Measurements from ENCODE around the gene UNK. TPM values are rescaled to one million over a fixed set of nuclear protein-coding genes. Genes with fewer than 3 reads are reported as not detected.
A peak's percentile ranks its signal among the peaks of the same experiment; 100 is the strongest.

UNK gene
- total and polyA plus RNA-seq, 9 of the 15 experiments (the other 6 are each of a cell fraction or from before 2014, with no cell fraction given), result 12.8 to 38.6 (median 24.8) TPM

DNA sequence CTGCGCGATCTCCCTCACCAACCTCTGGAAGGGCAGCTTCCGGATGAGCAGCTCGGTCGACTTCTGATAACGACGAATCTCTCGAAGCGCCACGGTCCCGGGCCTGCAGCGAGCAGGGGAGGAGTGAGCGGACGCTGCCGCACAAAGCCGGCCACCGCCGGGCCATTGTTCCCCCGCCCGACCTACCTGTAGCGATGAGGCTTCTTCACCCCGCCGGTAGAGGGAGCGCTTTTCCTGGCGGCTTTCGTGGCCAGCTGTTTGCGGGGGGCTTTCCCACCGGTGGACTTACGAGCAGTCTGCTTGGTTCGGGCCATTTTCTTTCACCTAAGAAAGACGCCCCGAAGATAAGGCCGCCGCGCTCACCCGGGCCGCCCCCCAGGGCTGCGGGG, 5.8 kb upstream of the UNK start (continued):
- TF ChIP-seq, protein P1, sequence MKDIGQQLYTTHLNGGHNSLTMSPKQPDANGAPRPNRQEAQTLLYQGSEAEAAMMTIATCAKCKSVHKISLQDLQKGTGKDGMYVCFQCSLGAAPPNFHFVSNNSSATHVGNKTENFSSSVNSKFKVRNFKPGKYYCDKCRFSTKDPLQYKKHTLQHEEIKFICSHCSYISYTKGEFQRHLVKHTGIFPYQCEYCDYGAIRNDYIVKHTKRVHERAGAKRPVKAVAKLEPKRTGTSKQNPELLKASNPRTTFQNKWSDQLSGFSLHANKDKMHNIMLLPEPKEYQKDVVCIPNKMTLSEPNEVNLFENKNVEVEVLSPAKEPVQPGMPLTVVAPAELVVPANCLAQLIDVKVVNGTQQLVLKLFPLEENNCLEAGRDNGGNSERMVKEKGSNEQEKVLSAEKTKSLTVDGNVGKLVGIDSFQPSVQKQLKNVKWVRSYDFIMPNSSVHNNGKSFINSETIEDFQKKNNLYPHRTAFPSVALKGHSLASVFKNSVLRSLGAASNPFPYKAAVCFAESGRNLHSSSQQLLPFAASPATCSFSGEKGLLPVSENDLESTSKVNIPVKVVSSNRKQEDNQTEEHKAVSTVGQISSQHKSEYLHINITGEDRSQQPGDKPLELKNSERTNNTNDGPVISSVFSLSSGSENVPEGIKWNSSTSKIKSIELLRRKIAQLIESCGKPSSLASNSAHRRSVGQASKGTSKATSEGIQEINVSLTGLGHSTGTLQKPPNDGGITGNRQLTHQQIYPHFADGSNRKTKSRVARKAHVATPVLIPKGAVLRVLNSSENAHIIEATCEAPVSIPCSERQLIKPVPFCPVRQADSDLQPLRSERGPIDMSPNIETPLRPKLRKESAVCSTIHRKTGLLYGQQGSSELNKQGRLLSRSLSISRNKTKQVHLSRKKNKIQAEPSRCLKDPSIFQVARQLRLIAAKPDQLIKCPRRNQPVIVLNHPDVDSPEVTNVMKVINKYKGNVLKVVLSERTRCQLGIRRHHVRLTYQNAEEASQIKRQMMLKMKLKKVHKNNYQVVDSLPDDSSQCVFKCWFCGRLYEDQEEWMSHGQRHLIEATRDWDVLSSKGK (CRISPR knock-in tag; IDR thresholded peaks at IDR 0.05), result no peak
- TF ChIP-seq, protein P2, sequence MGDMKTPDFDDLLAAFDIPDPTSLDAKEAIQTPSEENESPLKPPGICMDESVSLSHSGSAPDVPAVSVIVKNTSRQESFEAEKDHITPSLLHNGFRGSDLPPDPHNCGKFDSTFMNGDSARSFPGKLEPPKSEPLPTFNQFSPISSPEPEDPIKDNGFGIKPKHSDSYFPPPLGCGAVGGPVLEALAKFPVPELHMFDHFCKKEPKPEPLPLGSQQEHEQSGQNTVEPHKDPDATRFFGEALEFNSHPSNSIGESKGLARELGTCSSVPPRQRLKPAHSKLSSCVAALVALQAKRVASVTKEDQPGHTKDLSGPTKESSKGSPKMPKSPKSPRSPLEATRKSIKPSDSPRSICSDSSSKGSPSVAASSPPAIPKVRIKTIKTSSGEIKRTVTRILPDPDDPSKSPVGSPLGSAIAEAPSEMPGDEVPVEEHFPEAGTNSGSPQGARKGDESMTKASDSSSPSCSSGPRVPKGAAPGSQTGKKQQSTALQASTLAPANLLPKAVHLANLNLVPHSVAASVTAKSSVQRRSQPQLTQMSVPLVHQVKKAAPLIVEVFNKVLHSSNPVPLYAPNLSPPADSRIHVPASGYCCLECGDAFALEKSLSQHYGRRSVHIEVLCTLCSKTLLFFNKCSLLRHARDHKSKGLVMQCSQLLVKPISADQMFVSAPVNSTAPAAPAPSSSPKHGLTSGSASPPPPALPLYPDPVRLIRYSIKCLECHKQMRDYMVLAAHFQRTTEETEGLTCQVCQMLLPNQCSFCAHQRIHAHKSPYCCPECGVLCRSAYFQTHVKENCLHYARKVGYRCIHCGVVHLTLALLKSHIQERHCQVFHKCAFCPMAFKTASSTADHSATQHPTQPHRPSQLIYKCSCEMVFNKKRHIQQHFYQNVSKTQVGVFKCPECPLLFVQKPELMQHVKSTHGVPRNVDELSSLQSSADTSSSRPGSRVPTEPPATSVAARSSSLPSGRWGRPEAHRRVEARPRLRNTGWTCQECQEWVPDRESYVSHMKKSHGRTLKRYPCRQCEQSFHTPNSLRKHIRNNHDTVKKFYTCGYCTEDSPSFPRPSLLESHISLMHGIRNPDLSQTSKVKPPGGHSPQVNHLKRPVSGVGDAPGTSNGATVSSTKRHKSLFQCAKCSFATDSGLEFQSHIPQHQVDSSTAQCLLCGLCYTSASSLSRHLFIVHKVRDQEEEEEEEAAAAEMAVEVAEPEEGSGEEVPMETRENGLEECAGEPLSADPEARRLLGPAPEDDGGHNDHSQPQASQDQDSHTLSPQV (IDR thresholded peaks at IDR 0.05), result no peak
- TF ChIP-seq KAT7 (CRISPR knock-in tag; IDR thresholded peaks at IDR 0.05; ENCODE audit: borderline replicate concordance) (no peak), CHD1 (IDR thresholded peaks at IDR 0.05; ENCODE audit: low read length) (no peak), SMARCA4 (IDR thresholded peaks at IDR 0.05) (peak; percentile 46; the same call in 1 of the 2 replicates), NONO (IDR thresholded peaks at IDR 0.05; ENCODE audit: low read depth in 2 of 2, low read length in 1 of 2) (no peak), ZNF586 (CRISPR knock-in tag; conservative IDR thresholded peaks at IDR 0.05) (no peak; the same call in 1 of the 2 replicates), FOXA3 (CRISPR knock-in tag; conservative IDR thresholded peaks at IDR 0.05 in 1 of 2, IDR thresholded peaks at IDR 0.05 in 1 of 2) (no peak; a peak in 2 of 4 replicates), HNRNPH1 (optimal IDR thresholded peaks at IDR 0.05; ENCODE audit: low read depth, low read length) (no peak), FOXJ3 (CRISPR knock-in tag; IDR thresholded peaks at IDR 0.05) (no peak), ZNF124 (CRISPR knock-in tag; IDR thresholded peaks at IDR 0.05) (peak; percentile 20; the same call in 1 of the 2 replicates), NFXL1 (CRISPR knock-in tag; IDR thresholded peaks at IDR 0.05) (no peak), SP1 (CRISPR knock-in tag; IDR thresholded peaks at IDR 0.05) (no peak; the same call in 1 of the 2 replicates), ZNF785 (CRISPR knock-in tag; IDR thresholded peaks at IDR 0.05) (no peak), MAFF (IDR thresholded peaks at IDR 0.05; ENCODE audit: low read length) (no peak), PPARD (CRISPR knock-in tag; IDR thresholded peaks at IDR 0.05) (no peak), ZNF239 (CRISPR knock-in tag; IDR thresholded peaks at IDR 0.05) (no peak), NFATC3 (IDR thresholded peaks at IDR 0.05) (no peak)
- TF ChIP-seq, protein P3, sequence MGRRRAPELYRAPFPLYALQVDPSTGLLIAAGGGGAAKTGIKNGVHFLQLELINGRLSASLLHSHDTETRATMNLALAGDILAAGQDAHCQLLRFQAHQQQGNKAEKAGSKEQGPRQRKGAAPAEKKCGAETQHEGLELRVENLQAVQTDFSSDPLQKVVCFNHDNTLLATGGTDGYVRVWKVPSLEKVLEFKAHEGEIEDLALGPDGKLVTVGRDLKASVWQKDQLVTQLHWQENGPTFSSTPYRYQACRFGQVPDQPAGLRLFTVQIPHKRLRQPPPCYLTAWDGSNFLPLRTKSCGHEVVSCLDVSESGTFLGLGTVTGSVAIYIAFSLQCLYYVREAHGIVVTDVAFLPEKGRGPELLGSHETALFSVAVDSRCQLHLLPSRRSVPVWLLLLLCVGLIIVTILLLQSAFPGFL (CRISPR knock-in tag; IDR thresholded peaks at IDR 0.05), result no peak
- TF ChIP-seq, protein P4, sequence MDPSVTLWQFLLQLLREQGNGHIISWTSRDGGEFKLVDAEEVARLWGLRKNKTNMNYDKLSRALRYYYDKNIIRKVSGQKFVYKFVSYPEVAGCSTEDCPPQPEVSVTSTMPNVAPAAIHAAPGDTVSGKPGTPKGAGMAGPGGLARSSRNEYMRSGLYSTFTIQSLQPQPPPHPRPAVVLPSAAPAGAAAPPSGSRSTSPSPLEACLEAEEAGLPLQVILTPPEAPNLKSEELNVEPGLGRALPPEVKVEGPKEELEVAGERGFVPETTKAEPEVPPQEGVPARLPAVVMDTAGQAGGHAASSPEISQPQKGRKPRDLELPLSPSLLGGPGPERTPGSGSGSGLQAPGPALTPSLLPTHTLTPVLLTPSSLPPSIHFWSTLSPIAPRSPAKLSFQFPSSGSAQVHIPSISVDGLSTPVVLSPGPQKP (CRISPR knock-in tag; IDR thresholded peaks at IDR 0.05), result no peak
